HG02798 (cell line): ENCODE measurements around the gene CDC25B.
A peak's percentile ranks its signal among the peaks of the same experiment; 100 is the strongest.

Experiments
- ATAC-seq: cut with Tn5 transposase; IDR thresholded peaks from one replicate; pipeline ENCODE4 v1.9.1; 2021; ENCODE audit warnings: mild to moderate bottlenecking; ENCODE audit not compliant: unreplicated experiment, poor library complexity

The CDC25B gene

DNA sequence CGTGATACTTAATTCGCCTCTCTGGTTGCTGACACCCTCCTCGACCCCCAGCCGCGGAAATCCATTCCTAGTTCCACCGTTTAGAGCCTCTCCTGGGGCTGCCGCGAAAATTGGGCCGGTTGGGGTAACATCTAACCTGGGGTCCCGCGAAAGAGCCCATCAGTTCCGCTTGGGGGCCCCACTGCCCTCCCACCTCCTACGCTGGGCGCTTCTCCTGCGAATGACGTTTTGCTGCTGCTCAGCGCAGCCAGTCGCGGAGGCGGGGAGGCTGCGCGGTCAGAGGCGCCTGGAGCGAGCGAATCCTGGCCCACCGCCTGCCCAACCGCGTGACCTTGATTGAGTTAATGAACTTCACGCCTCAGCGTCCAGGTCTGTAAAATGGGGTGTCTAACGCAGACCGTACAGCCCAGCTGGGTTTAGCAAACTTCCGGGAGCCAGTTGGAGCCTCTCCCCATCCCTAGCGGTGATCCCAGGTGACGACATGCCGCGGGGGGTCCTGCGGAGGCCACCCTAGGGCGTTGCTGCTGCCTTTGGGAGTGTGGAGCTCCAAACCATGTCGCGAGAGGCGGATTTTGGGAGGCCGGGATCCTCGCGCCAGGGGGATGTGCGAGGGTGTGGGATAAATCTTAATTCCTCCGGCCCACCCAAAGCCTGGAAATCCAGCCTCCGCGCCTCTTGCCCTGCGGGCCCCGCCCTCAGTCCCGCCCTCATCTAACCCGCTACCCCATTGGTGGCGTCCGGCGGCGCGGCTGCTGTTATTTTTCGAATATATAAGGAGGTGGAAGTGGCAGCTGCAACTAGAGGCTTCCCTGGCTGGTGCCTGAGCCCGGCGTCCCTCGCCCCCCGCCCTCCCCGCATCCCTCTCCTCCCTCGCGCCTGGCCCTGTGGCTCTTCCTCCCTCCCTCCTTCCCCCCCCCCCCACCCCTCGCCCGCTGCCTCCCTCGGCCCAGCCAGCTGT, at the start of gene CDC25B:
Gene CDC25B, plus strand, starts transcription at position 800 of the 958 bp plus-strand sequence. CDS start 222 bp downstream, outside the sequence.
- ATAC-seq: peak; percentile 69

DNA sequence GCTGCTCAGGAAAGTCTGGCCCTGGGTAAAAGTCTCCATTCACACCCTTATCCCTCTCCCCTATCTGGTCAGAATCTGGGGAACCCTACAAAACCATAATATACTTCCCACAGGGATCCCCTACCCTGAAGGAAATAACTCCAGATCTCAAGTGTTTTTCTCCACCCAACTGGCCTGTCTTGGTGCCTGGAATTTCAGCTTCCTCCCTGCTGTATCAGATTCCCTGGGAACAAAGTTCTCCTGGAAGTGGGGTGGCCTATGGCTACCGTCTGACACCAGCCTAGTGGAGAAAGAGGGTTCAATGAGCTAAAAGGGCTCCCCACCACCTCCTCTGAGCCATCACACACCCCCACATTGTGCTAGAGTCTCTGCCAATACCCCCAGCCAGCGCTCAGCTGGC, 48.6 kb upstream of the CDC25B start:
- ATAC-seq: no peak

DNA sequence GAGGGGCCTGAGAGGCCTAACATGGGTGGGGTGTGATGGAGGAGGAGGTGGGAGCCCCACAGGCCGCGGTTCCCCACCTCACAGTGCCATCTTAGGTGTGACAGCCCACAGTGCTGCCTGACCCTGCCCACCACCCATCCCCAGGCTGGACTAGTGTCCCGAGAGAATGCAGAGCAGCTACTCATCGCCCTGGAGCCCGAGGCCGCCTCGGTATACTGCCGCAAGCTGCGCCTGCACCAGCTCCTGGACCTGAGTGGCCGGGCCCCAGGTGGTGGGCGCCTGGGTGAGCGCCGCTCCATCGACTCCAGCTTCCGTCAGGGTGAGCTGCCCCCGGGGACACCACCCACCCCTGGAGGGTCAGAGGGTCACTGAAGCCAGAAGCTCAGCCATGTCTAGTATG, 48.0 kb upstream of the CDC25B start:
- no peak for ATAC-seq

DNA sequence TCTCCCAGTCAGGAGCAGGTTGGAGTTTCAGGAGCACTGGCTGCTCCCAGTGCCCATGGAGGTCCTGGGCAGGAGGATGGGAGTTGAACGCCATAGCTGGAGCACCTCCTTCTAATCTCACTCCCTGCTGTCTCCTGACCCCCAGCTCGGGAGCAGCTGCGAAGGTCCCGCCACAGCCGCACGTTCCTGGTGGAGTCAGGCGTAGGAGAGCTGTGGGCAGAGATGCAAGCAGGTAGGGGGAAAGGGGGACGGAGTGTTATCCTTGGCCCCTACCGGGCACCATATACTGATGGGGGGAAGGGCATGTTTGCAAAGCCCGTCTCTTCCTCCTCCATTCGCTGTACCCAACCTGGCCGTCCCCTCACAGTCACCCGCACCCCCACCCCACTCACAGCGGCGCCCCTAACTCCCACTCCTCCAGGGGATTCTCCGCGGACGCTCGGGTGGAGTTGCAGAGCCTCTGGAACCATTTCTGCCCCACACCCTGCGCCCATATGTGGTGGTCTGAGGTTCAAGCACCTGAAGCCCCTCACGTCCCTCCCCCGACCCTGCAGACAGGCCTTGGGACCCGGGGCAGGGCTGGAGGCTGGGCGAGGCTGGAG, 46.9 kb upstream of the CDC25B start:
- ATAC-seq: no peak

DNA sequence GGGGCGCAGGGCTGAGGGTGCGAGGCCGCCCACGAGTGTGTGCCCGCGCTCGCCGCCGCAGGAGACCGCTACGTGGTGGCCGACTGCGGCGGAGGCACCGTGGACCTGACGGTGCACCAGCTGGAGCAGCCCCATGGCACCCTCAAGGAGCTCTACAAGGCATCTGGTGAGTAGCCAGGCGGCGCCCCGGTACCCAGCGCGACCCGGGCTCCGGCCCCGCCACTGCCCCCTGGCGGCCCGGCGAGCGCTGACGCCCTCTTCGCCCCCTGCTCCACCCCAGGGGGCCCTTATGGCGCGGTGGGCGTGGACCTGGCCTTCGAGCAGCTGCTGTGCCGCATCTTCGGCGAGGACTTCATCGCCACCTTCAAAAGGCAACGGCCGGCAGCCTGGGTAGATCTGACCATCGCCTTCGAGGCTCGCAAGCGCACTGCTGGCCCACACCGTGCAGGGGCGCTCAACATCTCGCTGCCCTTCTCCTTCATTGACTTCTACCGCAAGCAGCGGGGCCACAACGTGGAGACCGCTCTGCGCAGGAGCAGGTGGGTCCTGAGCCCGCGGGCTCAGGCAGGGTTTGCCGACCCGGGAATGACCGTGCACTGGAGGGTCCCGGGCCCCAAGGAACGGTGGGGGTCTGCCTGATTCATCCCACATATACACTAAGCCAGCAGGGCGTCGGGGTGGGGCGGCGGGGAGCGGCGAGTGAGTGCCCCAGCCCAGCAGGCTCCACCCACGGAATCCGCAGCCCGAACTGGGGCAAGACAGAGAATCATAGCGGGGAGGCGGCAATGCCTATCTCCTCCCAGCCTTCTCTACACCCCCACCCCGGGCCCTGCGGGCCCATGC, 46.2 kb upstream of the CDC25B start:
- ATAC-seq: no peak

DNA sequence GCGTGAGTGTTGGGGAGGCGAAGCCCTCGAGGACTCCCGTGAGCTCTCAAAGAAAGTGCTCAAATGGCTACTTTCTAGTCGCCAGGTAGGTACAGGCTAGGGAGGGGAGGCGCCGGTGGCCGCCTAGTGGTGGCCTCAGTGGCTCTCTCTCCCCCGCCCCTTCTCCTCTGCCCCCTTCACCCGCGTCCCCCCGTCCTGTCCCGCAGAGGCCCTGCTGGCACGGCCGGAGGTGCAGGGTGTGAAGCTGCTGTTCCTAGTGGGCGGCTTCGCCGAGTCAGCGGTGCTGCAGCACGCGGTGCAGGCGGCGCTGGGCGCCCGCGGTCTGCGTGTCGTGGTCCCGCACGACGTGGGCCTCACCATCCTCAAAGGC, 44.8 kb upstream of the CDC25B start:
- ATAC-seq: no peak

DNA sequence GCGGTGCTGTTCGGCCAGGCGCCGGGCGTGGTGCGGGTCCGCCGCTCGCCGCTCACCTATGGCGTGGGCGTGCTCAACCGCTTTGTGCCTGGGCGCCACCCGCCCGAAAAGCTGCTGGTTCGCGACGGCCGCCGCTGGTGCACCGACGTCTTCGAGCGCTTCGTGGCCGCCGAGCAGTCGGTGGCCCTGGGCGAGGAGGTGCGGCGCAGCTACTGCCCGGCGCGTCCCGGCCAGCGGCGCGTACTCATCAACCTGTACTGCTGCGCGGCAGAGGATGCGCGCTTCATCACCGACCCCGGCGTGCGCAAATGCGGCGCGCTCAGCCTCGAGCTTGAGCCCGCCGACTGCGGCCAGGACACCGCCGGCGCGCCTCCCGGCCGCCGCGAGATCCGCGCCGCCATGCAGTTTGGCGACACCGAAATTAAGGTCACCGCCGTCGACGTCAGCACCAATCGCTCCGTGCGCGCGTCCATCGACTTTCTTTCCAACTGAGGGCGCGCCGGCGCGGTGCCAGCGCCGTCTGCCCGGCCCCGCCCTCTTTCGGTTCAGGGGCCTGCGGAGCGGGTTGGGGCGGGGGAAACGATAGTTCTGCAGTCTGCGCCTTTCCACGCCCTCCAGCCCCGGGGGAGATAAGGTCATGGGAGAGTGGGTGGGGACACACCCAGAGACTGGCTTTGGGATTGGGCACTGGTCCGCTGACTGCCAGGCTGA, 44.3 kb upstream of the CDC25B start:
- no peak for ATAC-seq

DNA sequence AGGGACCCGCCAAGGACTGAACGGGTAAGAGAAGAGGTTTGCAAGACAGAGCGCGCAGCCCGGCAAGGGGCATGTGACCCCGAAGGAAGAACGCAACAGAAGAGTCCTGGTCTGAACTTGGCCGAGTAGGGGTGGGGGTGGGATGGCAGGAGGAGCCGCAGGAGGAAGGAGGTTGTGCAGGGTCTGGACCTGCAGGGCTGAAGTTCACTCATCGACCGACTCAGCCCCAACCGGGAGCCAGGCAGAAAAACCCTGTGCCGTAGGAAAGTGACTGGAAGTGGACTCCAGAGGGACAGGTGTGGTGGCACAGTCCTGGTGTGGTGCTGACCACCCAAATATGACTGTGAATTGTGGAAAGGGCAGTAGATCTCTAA, 43.7 kb upstream of the CDC25B start:
- no peak for ATAC-seq

DNA sequence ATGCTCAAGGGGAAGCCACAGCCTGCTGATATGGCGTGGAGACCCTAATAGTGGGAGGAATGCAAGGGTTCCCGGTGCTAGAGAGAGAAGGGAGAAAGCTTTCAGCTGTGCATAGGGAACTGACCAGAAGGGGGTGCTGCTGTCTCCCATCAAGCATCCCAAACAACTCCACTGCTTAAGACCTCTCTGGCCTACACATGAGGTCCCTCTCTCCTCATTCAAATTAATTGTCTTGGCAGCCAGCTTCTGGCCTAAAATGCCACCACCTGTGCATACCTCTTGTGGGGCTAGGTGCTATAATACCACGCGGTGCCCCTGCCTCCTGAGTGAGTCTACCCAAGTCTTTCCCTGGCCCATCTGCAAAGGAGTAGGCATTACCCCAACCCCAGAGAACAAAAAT, 43.0 kb upstream of the CDC25B start:
- no peak for ATAC-seq

DNA sequence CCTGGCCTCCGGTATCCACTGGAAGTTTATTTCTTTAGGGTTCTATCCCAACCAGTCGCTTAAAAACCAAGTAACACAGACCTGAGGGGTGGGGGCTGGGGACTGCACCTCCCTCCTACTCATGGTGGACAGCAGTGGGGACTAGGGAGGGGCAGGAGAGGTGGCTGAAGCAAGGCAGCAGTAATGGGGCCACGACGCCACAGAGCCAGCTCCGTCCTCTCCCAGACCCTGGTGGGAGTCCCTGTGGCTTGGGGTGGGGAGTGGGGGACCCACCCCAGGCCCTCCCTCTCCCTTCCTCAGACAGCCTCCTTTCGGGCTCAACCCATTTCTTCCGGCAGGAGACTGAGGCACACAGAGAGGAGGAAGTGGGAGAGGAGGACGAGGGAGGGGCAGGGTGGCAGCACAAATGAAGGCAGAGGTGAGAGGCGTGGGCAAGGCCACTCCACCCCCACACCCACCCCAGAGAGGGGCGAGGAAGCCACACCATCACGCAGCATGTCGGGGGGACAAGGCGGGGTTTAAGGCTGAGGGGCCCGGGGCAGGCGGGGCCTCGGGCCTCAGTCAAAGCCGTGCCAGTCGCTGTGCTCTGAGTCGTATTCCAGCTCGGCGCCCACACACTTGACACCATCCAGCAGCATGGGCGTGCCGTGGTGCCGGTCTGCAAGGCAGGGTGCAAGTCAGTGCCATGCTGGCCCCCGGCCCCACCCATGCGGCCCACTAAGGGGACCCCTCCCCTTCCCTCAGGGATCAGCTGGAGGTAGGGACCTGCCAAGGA, 42.4 kb upstream of the CDC25B start:
- ATAC-seq: no peak

DNA sequence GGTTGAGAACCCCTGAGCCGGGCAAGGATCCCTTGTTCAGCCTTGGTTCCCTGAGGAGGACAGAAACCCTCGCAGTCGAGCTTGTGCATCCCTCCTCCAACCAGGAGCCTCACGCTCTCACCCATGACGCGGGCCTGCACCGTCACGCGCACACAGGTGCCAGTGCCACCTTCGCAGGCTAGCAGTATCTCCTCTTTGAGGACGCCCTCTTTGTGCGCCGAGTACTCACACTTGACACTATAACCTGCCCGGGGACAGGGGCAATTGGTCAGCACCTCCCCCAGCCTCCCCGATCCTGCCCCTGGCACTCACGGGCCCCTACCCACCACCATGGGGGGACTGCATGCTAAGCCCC, 41.9 kb upstream of the CDC25B start:
- no peak for ATAC-seq

DNA sequence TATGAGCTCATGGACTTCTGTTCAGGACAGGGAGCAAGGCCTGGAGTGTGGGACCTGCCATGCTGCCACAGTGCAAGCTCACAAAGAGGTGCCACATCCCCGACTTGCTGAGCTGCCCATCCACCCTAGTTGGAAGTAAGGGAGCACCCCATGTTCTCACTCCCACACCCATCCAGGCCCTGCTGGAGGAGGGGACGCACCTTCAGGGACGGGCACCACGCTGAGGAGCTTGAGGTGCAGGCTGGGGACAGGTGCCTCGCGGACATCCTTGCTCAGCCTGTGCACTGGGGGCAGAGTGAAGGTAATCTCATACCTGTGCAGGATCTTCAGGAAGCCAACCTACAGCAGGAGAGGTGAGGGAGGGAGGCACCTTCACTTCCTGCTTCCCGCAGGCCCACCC, 40.8 kb upstream of the CDC25B start:
- no peak for ATAC-seq

DNA sequence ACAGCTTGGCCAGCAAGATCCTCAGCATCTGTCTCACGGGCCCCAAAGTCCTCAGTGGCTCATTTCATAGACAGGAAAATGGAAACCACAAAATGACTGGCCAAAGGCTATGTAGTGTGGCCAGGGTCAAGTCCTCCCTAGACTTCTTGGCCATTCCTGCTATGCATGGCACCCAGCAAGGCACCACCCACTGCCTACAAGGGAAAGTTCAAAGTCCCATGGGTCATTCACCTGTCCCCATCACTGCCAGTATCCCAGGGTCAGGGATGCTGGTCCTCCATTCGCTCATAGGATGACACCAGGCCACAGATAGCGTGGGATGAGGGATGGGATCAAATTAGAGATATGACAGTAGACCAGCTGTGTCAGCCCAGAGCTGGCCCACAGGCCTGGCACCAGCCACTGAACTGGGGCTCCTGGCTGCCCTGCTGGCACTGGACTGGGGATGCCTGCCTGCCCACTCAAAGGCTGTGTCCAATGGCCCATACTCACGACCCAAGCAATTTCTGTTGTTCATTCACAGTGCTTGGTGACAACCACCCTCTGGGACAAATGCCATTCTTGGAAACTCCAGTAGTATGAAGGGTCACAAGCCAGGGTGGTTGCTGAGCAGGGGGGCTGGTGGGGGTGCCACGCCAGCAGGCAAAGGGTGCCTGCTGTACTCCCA, 40.2 kb upstream of the CDC25B start:
- no peak for ATAC-seq

DNA sequence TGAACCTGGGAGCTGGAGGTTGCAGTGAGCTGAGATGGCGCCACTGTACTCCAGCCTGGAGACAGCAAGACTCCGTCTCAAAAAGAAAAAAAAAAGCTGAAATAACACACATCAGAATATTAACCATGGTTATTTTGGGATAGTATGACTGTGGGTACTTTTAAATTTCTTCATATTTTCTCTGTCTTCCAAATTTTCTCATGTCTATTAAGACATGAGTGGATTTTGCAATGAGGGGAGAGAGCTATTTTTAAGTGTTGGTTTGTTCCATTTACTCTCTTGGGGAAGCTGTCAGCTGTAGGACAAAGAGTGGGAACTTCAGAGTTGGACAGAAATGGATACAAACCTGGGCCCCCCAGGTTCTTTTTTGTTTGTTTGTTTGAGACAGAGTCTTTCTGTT, 38.8 kb upstream of the CDC25B start:
- ATAC-seq: no peak

DNA sequence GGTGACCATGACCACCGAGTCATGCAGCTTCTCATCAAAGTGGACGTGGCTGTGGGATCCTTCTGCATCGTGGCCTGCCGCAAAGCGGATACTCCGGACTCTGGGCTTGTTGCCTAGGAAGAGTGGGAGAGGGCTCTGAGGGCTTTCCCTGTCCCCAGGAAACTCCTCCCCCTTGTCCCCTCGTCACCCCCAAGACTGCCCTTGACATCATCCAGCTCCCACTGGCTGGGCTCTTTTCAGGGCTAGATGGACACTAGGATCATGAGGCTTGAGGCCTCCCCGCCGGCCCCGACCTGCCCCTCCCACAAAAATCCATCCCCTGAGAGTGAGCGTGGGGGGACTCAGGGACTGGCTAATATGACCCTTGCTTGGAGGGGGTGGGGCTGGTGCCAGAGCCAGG, 37.5 kb upstream of the CDC25B start:
- no peak for ATAC-seq

DNA sequence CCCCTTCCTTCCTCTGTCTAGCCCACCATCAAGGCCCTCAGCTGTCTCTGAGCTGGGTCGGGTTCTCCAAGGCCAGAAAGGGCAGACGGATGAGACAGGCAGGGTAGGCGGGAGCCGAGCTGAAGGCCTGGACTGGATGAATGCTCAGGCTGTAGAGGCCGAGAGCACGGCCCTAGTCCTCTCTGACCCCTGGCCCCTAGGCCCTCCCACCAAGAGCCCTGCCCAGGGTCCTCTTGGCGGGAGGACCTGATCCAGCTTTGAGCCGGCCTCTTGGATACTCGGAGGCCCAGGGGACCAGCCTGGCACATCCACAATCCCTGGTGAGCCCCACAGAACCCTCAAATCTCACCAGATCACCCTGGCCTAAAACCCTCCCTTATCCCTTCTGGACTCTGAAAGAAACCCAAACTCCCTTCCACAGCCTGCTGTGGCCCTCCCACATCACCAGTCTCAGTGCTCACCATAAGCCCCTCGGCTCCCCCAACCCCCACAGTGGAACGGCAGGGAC, 36.7 kb upstream of the CDC25B start:
- no peak for ATAC-seq

DNA sequence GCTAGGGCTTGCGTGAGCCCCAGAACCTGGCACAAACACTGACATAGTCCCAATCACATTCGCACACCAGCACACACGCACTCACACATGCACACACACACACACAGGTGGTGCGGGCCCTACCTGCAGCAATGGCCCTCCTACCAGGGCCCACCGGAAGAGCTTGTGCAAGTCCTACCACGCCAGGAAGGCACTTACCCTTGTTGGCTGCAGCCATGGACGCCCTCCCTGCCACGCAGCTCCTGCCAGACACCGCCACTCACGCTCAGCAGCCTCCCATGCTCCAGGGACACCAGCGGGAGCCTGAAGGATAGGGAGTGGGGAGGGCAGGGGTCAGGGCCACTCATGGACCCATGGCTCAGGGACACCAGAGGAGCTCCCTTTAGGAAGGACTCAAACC, 36.2 kb upstream of the CDC25B start:
- ATAC-seq: no peak

DNA sequence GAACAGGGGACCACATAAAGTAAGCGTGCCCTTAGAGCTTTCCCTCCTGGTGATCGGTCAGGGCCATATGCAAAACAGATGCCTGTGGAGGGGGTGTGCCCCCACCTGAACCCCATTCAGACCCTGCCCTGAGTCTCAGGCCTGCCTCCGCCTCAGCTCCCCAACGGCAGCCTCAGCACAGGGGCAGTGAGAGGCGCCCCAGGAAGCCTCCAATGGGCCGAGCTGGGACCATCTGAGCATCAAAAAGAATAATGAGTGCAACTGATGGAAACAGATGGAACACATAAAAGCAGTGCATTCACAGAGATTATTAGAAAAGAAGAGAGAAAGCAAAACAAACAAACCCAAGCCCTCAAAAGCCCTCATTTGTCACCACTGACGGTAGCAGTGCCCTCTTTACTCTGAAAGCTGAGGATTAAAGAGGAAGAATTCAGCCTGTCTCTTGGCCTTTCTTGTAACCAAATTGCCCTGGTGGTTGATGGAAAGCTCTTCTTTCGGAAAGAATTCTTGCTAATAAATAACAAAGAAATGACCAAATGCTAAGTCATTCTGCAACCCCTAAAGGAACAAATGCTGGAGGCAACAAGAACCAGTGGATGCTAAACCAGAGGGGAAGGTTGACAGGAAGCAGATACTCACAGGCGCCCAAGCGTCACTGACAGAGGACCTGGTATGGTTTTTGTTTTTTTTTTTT, 35.3 kb upstream of the CDC25B start:
- ATAC-seq: no peak
